Measurements from ENCODE around the gene WSB1.
"Not testable (repeated sequence)": the region's sequence is repeated elsewhere in the genome, so short reads cannot be mapped to it uniquely, and the experiment has no call there.

WSB1 gene

GRCh38 chr17:27276653-27277156 is 17.2 kb upstream of the WSB1 start:
- ChIA-PET CTCF (no interaction called here), POLR2A (interaction anchor here (1.4 kb wide), 1 partner anchor 18 kb away, joined by 3 read pairs; no protein-coding TSS in a partner anchor)
- H3K4me3 ChIP-seq (ENCODE audit: low read depth, low read length): no peak overlapping the region
- TF ChIP-seq, protein P1, sequence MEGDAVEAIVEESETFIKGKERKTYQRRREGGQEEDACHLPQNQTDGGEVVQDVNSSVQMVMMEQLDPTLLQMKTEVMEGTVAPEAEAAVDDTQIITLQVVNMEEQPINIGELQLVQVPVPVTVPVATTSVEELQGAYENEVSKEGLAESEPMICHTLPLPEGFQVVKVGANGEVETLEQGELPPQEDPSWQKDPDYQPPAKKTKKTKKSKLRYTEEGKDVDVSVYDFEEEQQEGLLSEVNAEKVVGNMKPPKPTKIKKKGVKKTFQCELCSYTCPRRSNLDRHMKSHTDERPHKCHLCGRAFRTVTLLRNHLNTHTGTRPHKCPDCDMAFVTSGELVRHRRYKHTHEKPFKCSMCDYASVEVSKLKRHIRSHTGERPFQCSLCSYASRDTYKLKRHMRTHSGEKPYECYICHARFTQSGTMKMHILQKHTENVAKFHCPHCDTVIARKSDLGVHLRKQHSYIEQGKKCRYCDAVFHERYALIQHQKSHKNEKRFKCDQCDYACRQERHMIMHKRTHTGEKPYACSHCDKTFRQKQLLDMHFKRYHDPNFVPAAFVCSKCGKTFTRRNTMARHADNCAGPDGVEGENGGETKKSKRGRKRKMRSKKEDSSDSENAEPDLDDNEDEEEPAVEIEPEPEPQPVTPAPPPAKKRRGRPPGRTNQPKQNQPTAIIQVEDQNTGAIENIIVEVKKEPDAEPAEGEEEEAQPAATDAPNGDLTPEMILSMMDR (IDR thresholded peaks at IDR 0.05; ENCODE audit: insufficient read depth, low read length, missing control alignments): no peak
- no peak for DNase-seq (ENCODE audit: low read depth, low spot score)

DNA sequence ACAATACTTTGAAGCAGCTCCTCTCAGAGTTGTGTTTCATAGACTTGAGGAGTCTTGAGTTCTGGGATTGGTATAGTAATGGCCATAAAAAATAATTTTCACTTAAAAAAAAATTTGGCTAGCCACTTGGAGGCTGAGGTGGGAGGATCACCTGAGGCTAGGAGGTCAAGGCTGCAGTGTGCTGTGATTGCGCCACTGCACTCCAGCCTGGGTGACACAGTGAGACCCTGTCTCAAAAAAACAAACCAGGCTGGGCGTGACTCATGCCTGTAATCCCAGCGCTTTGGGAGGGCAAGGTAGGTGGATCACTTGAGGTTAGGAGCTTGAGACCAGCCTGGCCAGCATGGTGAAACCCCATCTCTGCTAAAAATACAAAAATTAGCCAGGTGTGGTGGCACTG is 14.8 kb upstream of the WSB1 start:
- POLR2A ChIA-PET; DNase-seq (ENCODE audit: low read depth, low spot score); CTCF ChIA-PET; H3K4me3 ChIP-seq (ENCODE audit: low read depth, low read length): not testable (repeated sequence)

GRCh38 chr17:27280527-27280926 is 13.4 kb upstream of the WSB1 start:
- CTCF ChIA-PET: no interaction called here
- TF ChIP-seq, protein P1 (IDR thresholded peaks at IDR 0.05; ENCODE audit: insufficient read depth, low read length, missing control alignments): no peak
- H3K4me3 ChIP-seq (ENCODE audit: low read depth, low read length): no peak overlapping the region
- DNase-seq (ENCODE audit: low read depth, low spot score): no peak
- POLR2A ChIA-PET: no interaction called here

DNA sequence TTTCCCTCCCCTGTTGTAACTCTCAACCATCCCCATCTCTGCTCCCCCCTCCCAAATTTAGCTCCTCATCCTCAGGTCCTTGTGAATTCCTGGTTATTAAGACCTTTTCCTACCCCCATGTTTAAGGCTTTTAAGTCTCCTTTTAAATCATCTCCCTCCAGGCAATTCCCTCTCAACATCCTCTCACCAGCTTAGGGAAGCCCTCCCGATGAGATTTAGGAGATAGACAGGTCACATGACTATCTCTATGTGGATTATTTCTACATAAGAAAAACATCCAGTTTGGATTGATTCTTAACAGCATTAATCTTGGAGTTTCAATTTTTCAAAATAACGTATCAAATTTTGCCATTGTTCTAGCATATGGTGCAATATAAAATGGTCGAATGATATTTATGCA is 12.5 kb upstream of the WSB1 start:
- TF ChIP-seq, protein P1 (IDR thresholded peaks at IDR 0.05; ENCODE audit: insufficient read depth, low read length, missing control alignments): no peak
- POLR2A ChIA-PET: no interaction called here
- DNase-seq (ENCODE audit: low read depth, low spot score): no peak
- CTCF ChIA-PET: interaction anchor here (1.3 to 1.7 kb wide), 2 partner anchors 22 to 45 kb away, joined by 3 to 8 read pairs; no protein-coding TSS in a partner anchor
- no peak overlapping the region for H3K4me3 ChIP-seq (ENCODE audit: low read depth, low read length)

GRCh38 chr17:27282054-27282551 is 11.8 kb upstream of the WSB1 start:
- CTCF ChIA-PET: interaction anchor here (1.3 to 1.7 kb wide), 2 partner anchors 23 to 46 kb away, joined by 3 to 8 read pairs; no protein-coding TSS in a partner anchor
- TF ChIP-seq, protein P1 (IDR thresholded peaks at IDR 0.05; ENCODE audit: insufficient read depth, low read length, missing control alignments): no peak
- POLR2A ChIA-PET: interaction anchor here (1.0 kb wide), 1 partner anchor 13 kb away, joined by 3 read pairs; no protein-coding TSS in a partner anchor
- H3K4me3 ChIP-seq (ENCODE audit: low read depth, low read length): no peak overlapping the region
- peak; percentile 71 for DNase-seq (ENCODE audit: low read depth, low spot score)

DNA sequence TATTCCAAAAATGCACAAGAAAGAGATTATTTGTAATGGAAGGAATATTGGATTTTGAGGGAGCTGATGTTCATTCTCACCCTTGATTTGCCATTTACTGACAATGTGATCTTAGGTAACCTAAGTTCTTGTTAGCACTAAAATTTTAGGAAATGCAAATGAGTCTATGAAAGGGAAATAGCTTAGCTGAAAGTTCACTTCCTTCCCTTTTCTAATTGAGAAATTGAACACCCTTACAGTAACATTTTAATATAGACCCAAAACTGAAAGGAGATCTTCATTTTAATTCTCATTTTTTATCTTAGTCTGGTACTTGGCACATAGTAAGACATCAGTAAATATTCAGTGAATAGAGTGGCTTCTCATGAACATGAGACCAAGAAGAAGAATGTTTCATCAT is 10.9 kb upstream of the WSB1 start:
- H3K4me3 ChIP-seq (ENCODE audit: low read depth, low read length): no peak overlapping the region
- no peak for DNase-seq (ENCODE audit: low read depth, low spot score)
- ChIA-PET CTCF (interaction anchor here (0.7 to 1.7 kb wide), 2 partner anchors 23 to 46 kb away, joined by 3 read pairs; no protein-coding TSS in a partner anchor), POLR2A (no interaction called here)
- TF ChIP-seq, protein P1 (IDR thresholded peaks at IDR 0.05; ENCODE audit: insufficient read depth, low read length, missing control alignments): no peak

DNA sequence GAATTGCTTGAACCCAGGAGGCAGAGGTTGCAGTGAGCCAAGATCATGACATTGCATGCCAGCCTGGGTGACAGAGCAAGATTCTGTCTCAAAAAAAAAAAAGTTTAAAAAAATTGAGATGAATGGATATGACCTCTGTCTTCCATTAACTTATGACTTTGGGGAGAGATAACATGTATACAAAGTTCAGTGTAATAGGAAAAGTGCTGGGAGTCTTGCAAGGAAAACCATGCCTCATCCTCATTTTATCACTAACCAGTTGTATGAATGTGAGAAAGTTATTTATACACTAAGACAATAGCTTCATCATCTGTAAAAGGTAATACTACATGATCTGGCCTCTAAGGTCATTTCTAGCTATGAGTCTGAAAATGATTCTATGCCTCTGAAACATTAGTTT is 10.2 kb upstream of the WSB1 start:
- no peak for DNase-seq (ENCODE audit: low read depth, low spot score)
- ChIA-PET CTCF (interaction anchor here (1.9 kb wide), 1 partner anchor 46 kb away, joined by 4 read pairs; no protein-coding TSS in a partner anchor), POLR2A (no interaction called here)
- TF ChIP-seq, protein P1 (IDR thresholded peaks at IDR 0.05; ENCODE audit: insufficient read depth, low read length, missing control alignments): no peak
- H3K4me3 ChIP-seq (ENCODE audit: low read depth, low read length): no peak overlapping the region

All from AG04449 (cell line).